Spleen (tissue), 11 donors: ENCODE results near the gene SCGB1D1. TPM values are rescaled to one million over a fixed set of nuclear protein-coding genes. Genes with fewer than 3 reads are reported as not detected.

ENCODE experiments used
- DNase-seq: peaks from one replicate; pipeline ENCODE4 v3.0.0-alpha.2; 2020
- H3K27ac ChIP-seq, 8 donors: fragments of 200-600 bp; sonication (generic) in 7 of 8; 1 replicate in 4 of 8; 2 replicates in 4 of 8; pipeline versions ENCODE4 v1.5.0 to v1.8.0; 2016 to 2021; ENCODE audit warnings: inconsistent platforms in 4 of 8, mild to moderate bottlenecking in 4 of 8, moderate library complexity in 1 of 8
- H3K27me3 ChIP-seq, 7 donors: fragments of 200-600 bp; sonication (generic) in 6 of 7; replicated peaks in 1 of 7; 1 replicate in 4 of 7; 2 replicates in 3 of 7; pipeline versions ENCODE4 v1.5.0 to v1.8.0; 2016 to 2021; ENCODE audit warnings: inconsistent platforms in 3 of 7, mild to moderate bottlenecking in 1 of 7
- H3K36me3 ChIP-seq, 6 donors: fragments of 200-600 bp; sonication (generic) in 5 of 6; 1 replicate in 4 of 6; 2 replicates in 2 of 6; pipeline versions ENCODE4 v1.5.0 to v1.8.0; 2016 to 2021; ENCODE audit warnings: inconsistent platforms in 2 of 6
- H3K4me1 ChIP-seq, 6 donors: fragments of 200-600 bp; sonication (generic) in 5 of 6; 1 replicate in 3 of 6; 2 replicates in 3 of 6; pipeline versions ENCODE4 v1.5.0 to v1.8.0; 2016 to 2021; ENCODE audit warnings: inconsistent platforms in 3 of 6
- H3K4me3 ChIP-seq, 8 donors: fragments of 200-600 bp; sonication (generic) in 7 of 8; 1 replicate in 4 of 8; 2 replicates in 4 of 8; pipeline versions ENCODE4 v1.5.0 to v1.8.0; 2016 to 2021; ENCODE audit warnings: inconsistent platforms in 4 of 8, mild to moderate bottlenecking in 4 of 8, moderate library complexity in 2 of 8
- H3K9me3 ChIP-seq, 8 donors: fragments of 200-600 bp; sonication (generic) in 7 of 8; 1 replicate in 4 of 8; 2 replicates in 4 of 8; pipeline versions ENCODE4 v1.5.0 to v1.8.0; 2016 to 2021; ENCODE audit warnings: inconsistent platforms in 4 of 8
- CTCF ChIP-seq, 11 experiments: fragments of 200-600 bp in 7 of 11; fragments of 450-650 bp in 4 of 11; sonication (generic) in 4 of 11; IDR thresholded peaks in 8 of 11; conservative IDR thresholded peaks in 3 of 11; 1 replicate in 7 of 11; 2 replicates in 4 of 11; pipeline versions ENCODE4 v1.4.0 to v1.8.0; 2016 to 2021; ENCODE audit warnings: antibody characterized with exemption in 11 of 11, inconsistent platforms in 4 of 11, mild to moderate bottlenecking in 1 of 11
- POLR2A ChIP-seq, 3 donors: fragments of 450-650 bp; IDR thresholded peaks; one replicate each; pipeline ENCODE4 v1.5.1; 2017; ENCODE audit warnings: antibody characterized with exemption in 3 of 3, mild to moderate bottlenecking in 1 of 3
- POLR2AphosphoS5 ChIP-seq, 3 donors: sonication (generic); formaldehyde crosslinking; IDR thresholded peaks; one replicate each; pipeline ENCODE4 v1.5.1; 2017; ENCODE audit warnings: antibody characterized with exemption in 3 of 3
- WGBS, 5 donors: extraction: QIAGEN DNeasy Blood & Tissue Kit in 3 of 5; methylation state at CpG; one replicate each; pipeline versions ENCODE4 v1.1.5 to v1.1.7; 2013 to 2018; 5-methylcytosine and 5-hydroxymethylcytosine counted together
- intact Hi-C: fragments of 100-400 bp; cut with DNase I; formaldehyde crosslinking; loops from one replicate; pipeline ENCODE4 v1.15.0; 2023; ENCODE audit warnings: low total_unique reads
- polyA plus RNA-seq, 3 donors: library from polyadenylated mRNA; stranded (reverse); fragments of 200-250 nt; gene quantifications; one replicate each; pipeline ENCODE4 v1.2.1, GENCODE V29; 2013
- total RNA-seq, 7 donors: library from RNA; depleted of rRNA in 3 of 7; stranded (reverse); fragments of >200 nt in 3 of 7; fragmentation: NEBNext Ultra II Directional in 4 of 7; extraction: Animal tissue kit (Norgen Biotek cat#: 25700) in 4 of 7; gene quantifications; one replicate each; pipeline versions ENCODE4 v1.1.0 to v1.2.1, GENCODE V29; 2016 to 2021
- donor health status: healthy with polysubstance abuse.
- donor health status: DM: no; HTN: no; CAD: no; lungs with moderate emphysema.
- donor health status: DM: no; HTN: no; CAD: no.
- donor health status: Bipolar disorder and iron deficiency.
- donor health status: healthy.
- donor health status: DM: no; HTN: no; CAD: no.
- donor health status: DM: yes; HTN: yes; CAD: no.

SCGB1D1 gene
- total and polyA plus RNA-seq, 10 donors = not detected

- Histone ChIP-seq H3K4me3 (no peak overlapping the region), H3K27me3 (no peaks in the 10 kb centered on the region), H3K36me3 (peaks cover 4 to 100% (median 77%) of the 10 kb centered on the region in 6 donors), H3K9me3 (no peaks in the 10 kb centered on the region), H3K27ac (no peak overlapping the region), H3K4me1 (peaks cover 0 to 5% (median 0%) of the 10 kb centered on the region in 6 donors)
- intact Hi-C loops = no loop called here
- 85 to 100% (median 95%) methylated on average over 4 of the region's 4 CpGs for WGBS, 5 donors
- TF ChIP-seq POLR2AphosphoS5 (IDR thresholded peaks at IDR 0.05) (no peak), POLR2A (IDR thresholded peaks at IDR 0.05) (no peak), CTCF (IDR thresholded peaks at IDR 0.05 in 8 of 11, conservative IDR thresholded peaks at IDR 0.05 in 3 of 11) (no peak)
- peak; percentile 43 for DNase-seq
Observed at GRCh38 chr11:62142043-62142375, 48.0 kb upstream of the SCGB1D1 start.

- intact Hi-C loops = no loop called here
- TF ChIP-seq POLR2AphosphoS5 (IDR thresholded peaks at IDR 0.05) = no peak
- WGBS, 5 donors = 73 to 88% (median 78%) methylated on average over 2 to 3 of the region's 3 CpGs
- Histone ChIP-seq H3K27ac (no peak overlapping the region), H3K27me3 (no peaks in the 10 kb centered on the region), H3K4me1 (peaks cover 0 to 5% (median 0%) of the 10 kb centered on the region in 6 donors), H3K4me3 (no peak overlapping the region), H3K9me3 (no peaks in the 10 kb centered on the region), H3K36me3 (peaks cover 4 to 100% (median 81%) of the 10 kb centered on the region in 6 donors)
- peak; percentile 42 for DNase-seq
Observed at GRCh38 chr11:62142921-62143320, 47.1 kb upstream of the SCGB1D1 start.

GRCh38 chr11:62143727-62144126 lies 46.3 kb upstream of the SCGB1D1 start:
- no peak overlapping the region for H3K4me3 ChIP-seq
- H3K27ac ChIP-seq = no peak overlapping the region
- no peaks in the 10 kb centered on the region for H3K27me3 ChIP-seq
- intact Hi-C loops = no loop called here
- no peaks in the 10 kb centered on the region for H3K9me3 ChIP-seq
- TF ChIP-seq CTCF (IDR thresholded peaks at IDR 0.05 in 8 of 11, conservative IDR thresholded peaks at IDR 0.05 in 3 of 11) (no peak), POLR2AphosphoS5 (IDR thresholded peaks at IDR 0.05) (no peak), POLR2A (IDR thresholded peaks at IDR 0.05) (no peak)
- 100% methylated on average over 1 of the region's 1 CpG for WGBS, 5 donors
- H3K4me1 ChIP-seq = peaks cover 0 to 5% (median 0%) of the 10 kb centered on the region in 6 donors
- peak; percentile 41 for DNase-seq
- H3K36me3 ChIP-seq = peaks cover 7 to 100% (median 80%) of the 10 kb centered on the region in 6 donors

- intact Hi-C loops = no loop called here
- peaks cover 0 to 5% (median 0%) of the 10 kb centered on the region in 6 donors for H3K4me1 ChIP-seq
- WGBS, 5 donors = 94 to 98% (median 97%) methylated on average over 18 to 24 of the region's 24 CpGs
- TF ChIP-seq POLR2A (IDR thresholded peaks at IDR 0.05) = no peak
- no peak for TF ChIP-seq POLR2AphosphoS5 (IDR thresholded peaks at IDR 0.05)
- no peak for TF ChIP-seq CTCF (IDR thresholded peaks at IDR 0.05 in 8 of 11, conservative IDR thresholded peaks at IDR 0.05 in 3 of 11)
- H3K4me3 ChIP-seq = no peak overlapping the region
- H3K36me3 ChIP-seq = peaks cover 4 to 100% (median 79%) of the 10 kb centered on the region in 6 donors
- H3K27me3 ChIP-seq = no peaks in the 10 kb centered on the region
- no peak overlapping the region for H3K27ac ChIP-seq
- no peaks in the 10 kb centered on the region for H3K9me3 ChIP-seq
- peak; percentile 62 for DNase-seq
Observed at GRCh38 chr11:62144641-62145255, 45.3 kb upstream of the SCGB1D1 start.
